T47D (cell line): ENCODE results near the gene RHOD.

Experiments
- DNase-seq, 2 experiments: peaks; one replicate each; pipeline versions ENCODE4 v3.0.0 to v3.0.0-alpha.2; 2011 to 2012; ENCODE audit warnings: low read depth in 1 of 2, low spot score in 1 of 2
- JUND ChIP-seq: IDR thresholded peaks from 2 replicates; pipeline ENCODE4 v1.6.1; 2012; ENCODE audit warnings: low read depth
- in situ Hi-C: cut with HindIII; loops from 2 replicates; pipeline ENCODE4 v1.10.0; 2016; ENCODE audit warnings: low sequenced_read_pairs, low pct_unique_long_range_greater_than_20kb

RHOD gene

DNA sequence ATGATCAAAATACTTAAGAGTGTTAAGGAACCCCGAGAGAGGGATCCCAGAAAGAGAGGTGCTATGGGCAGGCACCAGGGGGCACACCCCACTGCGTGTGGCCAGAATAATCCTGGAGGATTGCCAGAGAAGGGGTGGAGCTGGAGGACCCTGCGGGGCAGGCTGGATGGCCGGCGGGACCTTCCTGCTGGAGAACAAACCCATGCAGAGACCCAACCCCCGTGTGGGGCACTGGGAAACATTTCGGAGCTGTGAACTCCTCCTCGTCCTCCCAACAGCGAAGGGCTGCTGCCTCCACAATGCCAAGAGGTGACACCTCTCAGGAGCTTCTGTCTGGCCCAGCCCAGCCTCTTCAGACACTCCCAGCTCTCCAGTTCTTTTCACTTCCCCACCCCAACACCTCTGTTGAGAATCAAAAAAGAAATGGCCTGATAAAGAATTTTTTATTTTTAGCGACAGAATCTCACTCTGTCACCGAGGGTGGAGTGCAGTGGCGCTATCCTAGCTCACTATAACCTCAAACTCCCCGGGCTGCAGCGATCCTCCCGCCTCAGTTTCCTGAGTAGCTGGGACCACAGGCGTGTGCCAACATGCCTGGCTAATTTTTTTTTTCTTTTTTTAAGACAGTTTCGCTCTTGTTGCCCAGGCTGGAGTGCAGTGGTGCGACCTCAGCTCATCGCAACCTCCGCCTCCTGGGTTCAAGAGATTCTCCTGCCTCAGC is 25.6 kb downstream of the RHOD start:
- in situ Hi-C loops: no loop called here
- no peak for TF ChIP-seq JUND
- peak in 1 of 2 experiments; percentile 44 for DNase-seq

DNA sequence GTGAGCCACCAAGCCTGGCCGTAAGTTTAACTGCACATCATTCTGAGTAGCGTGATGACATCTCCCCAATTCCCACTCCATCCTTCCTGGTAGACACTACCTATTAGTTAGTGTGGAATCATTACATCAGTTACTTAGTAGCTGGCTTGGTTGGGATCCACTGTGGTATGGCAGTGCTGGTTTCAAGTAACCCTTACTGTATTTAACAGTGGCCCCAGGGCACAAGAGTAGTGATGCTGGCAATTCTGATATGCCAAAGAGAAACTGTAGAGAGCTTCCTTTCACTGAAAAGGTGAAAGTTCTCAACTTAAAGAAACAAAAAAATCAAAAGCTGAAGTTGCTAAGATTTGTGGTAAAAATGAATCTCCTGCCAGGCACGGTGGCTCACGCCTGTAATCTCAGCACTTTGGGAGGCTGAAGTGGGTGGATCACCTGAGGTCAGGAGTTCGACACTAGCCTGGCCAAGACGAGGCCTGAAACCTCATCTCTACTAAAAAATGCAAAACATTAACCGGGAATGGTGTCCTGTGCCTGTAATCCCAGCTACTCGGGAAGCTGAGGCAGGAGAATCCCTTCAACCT is 27.2 kb downstream of the RHOD start:
- no peak for TF ChIP-seq JUND
- in situ Hi-C loops: no loop called here
- no peak for DNase-seq

DNA sequence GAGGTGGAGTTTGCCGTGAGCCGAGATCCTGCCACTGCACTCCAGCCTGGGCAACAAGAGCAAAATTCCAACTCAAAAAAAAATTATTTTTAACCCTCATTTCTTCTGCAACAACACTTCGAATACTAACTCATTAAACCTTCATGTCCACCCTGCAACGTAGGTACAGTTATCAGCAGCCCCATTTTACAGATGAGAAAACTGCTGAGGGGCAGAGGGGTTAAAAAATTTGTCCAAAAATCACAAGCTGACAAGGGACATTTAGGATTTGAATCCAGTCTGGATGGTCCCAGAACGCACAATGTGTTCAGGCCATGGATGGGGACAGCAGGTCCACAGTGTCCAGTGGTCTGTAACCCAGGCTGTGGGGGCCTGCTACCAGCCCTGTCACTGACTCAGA is 29.0 kb downstream of the RHOD start:
- in situ Hi-C loops: no loop called here
- DNase-seq: no peak

DNA sequence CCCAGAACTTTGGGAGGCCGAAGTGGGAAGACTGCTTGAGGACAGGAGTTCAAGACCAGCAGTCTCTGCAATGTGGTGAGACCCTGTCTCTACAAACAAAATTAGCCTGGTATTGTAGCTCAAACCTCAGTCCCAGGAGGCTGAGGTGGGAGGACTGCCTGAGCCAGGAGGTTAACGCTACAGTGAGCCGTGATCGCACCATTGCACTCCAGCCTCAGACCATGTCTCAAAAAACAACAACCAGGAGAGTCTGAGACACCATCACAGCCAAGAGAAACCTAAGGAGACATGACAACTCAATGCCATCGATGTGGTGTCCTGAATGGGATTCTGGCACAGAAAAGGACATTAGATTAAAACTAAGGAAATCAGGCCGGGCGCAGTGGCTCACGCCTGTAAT is 34.1 kb downstream of the RHOD start:
- TF ChIP-seq JUND: no peak
- in situ Hi-C loops: no loop called here
- DNase-seq: no peak

More for the DNA sequence above, 29.0 kb downstream of the RHOD start:
- TF ChIP-seq JUND: no peak

DNA sequence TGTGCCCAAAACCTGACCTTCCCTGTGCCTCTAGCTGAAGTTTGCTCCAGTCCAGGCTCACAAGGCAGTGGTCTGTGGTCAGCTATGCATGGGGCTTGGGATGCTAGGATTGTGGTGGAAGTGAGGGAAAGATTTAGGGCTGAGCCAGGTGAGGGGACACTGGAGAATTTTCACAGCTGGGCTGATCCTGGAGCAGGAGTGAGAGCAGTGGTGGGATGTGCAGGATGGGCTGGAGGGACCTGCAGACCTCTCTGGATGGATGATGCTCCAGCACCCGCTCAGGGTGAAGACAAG is 38.5 kb downstream of the RHOD start:
- in situ Hi-C loops: no loop called here
- no peak for DNase-seq
- no peak for TF ChIP-seq JUND

DNA sequence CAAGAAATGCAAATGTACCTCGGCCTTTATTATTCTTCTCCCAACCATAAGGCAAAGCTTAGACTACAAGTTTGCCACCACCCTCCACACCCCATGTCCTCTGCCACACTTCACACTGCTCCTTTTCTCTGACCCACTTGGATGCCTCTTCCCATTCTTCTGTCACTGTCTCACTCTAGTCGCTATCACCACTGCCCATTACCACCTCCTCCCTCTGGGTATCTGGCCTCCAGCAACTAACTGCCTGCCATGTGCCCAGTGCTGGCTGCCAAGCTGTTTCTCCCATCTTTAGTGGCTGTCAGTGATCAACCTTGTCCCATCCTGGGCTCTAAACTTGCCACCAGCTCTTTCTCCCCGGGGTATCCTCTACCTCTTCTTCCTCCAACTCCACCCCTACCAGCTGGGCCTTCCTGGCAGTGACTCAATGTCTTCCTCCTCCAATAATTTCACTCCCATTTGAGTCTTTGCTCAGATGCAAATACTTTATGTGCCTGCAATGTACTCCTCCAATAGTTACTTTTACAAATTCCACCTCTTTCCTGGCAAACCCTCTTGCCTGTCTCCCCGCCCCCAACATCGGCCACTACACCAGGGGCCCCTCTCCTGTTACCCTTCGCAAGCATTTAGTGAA is 42.3 kb downstream of the RHOD start:
- in situ Hi-C loops: no loop called here
- TF ChIP-seq JUND: no peak
- DNase-seq: no peak

DNA sequence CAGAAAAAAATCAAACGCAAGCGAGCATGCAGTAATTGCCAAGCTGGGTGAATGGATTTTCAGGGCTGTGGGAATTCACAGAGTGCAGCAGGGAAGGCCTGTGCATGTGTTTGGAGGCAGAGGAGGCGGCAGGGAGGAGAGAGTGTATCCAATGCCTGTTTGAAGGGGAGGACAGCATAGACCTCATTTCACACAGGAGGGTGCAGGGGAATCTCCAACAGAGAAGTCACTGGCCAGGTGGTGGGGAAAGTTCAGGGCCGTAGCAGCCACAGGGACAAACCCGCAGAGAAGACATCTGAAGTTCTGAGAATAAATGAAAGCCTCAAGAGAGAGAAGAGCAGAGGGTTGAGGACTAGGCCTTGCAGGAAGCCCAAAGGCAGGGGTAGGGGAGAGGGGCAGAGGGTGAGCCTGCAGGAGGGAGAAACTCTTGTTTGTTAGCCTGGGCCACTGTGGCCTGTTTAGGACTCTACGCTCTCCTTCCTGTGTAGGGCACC is 43.2 kb downstream of the RHOD start:
- in situ Hi-C loops: no loop called here
- no peak for TF ChIP-seq JUND
- no peak for DNase-seq

DNA sequence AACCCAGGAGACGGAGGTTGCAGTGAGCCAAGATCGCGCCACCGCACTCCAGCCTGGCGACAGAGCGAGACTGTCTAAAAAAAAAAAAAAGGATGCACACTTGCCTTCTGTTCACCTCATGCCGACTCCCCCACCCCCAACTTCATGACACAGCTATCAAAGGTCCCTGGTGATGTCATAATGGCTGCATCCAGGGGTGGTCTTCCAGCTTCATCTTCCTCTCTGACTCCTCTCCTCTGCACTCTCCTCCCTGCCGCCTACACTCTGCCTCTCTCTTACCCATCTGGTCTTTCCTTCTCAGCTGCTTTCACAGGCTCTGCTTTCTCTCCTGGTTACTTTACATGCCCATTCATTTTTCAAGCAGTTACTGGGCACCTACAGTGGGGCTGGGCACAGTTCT is 46.0 kb downstream of the RHOD start:
- in situ Hi-C loops: no loop called here
- DNase-seq: no peak
- TF ChIP-seq JUND: no peak

DNA sequence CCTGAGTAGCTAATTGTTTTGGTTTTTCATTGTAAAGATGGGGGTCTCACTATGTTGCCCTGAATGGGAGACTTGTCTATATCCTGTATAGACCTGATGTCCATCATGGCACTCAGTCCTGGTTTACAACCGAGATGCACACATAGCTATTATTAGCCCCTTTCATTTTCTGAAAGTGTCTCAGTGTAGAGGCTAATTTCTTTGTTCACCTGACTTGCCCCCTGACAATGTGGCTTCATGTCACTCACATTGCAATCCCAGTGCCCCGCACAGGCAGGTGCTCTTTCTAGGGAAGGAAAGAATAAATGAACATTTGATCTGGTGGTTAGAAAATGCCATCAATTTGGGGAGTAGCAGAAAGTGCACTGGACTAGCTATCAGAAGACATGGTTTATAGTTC is 49.3 kb downstream of the RHOD start:
- in situ Hi-C loops: no loop called here
- no peak for TF ChIP-seq JUND
- DNase-seq: no peak

DNA sequence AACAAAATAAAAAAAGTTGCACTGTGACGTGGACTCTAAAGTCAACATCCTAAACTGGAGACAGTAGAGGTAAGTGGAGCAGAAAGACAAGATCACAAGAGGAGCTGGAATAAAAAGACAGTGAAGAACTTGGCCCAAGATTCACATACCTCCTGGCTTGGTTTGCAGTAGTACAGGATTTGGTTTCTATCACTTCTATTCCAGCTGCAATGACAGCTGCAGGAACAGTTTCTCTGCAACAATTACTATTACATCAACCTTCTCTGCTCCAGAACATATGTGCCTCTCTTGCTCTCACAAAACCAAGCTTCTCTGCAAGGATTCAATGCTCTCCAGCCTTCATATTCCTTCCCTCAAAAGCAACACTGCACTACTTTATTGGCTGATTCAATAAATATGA is 54.6 kb downstream of the RHOD start:
- TF ChIP-seq JUND: no peak
- DNase-seq: no peak
- in situ Hi-C loops: no loop called here

DNA sequence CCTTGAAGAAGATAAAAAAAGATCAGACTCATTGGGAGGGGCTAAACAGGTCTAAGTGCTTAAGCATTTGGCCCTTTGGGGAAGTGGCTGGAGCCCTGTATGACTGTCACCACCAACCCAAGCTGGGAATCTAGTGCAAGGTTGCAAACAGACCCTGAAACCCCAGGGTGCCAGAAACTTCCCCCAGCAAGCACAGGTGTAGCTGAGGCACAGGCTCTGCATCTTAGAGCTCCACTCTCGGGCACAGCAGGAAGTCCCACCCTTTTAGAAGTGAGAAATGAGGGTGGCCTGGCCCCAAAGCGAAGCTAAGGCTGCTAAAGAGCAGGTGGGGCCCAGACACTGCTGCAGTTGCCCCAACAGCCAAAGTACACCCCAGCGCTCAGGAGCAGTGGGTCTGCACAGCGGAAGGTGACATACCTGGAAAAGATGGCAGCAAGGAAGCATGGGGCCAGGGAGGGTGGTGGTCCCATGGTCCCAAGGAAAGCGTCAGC is 56.6 kb downstream of the RHOD start:
- TF ChIP-seq JUND: no peak
- no peak for DNase-seq
- in situ Hi-C loops: no loop called here

DNA sequence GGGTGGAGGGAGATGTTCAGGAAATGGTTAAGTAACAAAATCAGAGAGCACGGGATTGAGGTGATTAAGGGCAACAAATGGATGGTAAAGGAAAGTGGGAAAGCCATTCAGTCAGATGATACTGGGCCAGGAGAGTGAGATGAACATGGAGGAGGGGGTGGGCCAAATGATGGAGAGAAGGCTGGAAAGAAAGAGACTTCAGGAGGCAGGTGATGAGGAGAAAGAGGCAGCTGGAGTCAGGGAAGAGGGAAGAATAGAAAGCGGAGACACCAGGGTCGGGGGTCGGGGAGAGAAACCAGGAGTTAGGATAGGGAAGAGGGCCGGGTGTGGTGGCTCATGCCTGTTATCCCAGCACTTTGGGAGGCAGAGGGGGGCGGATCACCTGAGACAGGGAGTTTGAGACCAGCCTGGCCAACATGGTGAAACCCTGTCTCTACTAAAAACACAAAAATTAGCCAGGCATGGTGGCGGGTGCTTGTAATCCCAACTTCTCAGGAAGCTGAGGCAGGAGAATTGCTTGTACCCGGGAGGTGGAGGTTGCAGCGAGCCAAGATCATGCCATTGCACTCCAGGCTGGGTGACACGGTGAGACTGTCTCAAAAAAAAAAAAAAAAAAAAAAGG is 57.7 kb downstream of the RHOD start:
- DNase-seq: no peak
- no peak for TF ChIP-seq JUND
- in situ Hi-C loops: no loop called here

DNA sequence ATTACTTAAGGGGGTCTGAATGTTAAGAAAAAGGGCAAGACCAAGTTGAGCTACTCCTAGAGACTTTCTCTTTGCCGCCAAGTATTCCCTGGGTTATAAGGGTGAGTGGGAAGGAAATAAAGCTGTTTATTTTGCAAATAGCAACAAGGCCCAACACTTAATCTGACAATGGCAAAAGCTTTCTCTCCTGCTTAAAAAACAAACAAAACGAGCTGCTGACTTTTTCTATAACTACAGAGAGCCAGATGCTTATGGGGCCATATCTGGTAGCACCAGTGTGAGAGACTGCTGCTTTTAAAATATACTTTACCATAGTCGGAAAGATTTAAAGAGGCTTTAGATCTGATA is 60.1 kb downstream of the RHOD start:
- DNase-seq: no peak
- TF ChIP-seq JUND: no peak
- in situ Hi-C loops: no loop called here
